AG09309 (cell line): Measurements from ENCODE around the gene ZBTB47.

ENCODE experiments used
- DNase-seq: peaks from one replicate; pipeline ENCODE4 v3.0.0-alpha.2; 2010; ENCODE audit warnings: low read depth
- H3K4me3 ChIP-seq: 2 replicates; pipeline ENCODE4 v1.5.1; 2011; ENCODE audit warnings: mild to moderate bottlenecking, low read depth, low read length, moderate library complexity; ENCODE audit not compliant: control insufficient read depth
- CTCF ChIP-seq: IDR thresholded peaks from 2 replicates; pipeline ENCODE4 v1.5.1; 2011; ENCODE audit warnings: mild to moderate bottlenecking, low read depth, low read length, inconsistent platforms; ENCODE audit not compliant: insufficient read depth, control insufficient read depth; ENCODE audit errors: missing control alignments

ZBTB47 gene

GRCh38 chr3:42713747-42714146 lies 60.2 kb downstream of the ZBTB47 start:
- TF ChIP-seq CTCF: no peak
- no peak overlapping the region for H3K4me3 ChIP-seq
- no peak for DNase-seq

GRCh38 chr3:42714171-42714852 lies 60.8 kb downstream of the ZBTB47 start:
- TF ChIP-seq CTCF: no peak
- H3K4me3 ChIP-seq: no peak overlapping the region
- no peak for DNase-seq
